Peyer's patch (tissue), 4 donors: ENCODE measurements around the gene TAF3.
"Not testable (repeated sequence)": the region's sequence is repeated elsewhere in the genome, so short reads cannot be mapped to it uniquely, and the experiment has no call there.

Experiments used
- POLR2A ChIP-seq, 2 donors: fragments of 450-650 bp; IDR thresholded peaks; one replicate each; pipeline ENCODE4 v1.5.1; 2017; ENCODE audit warnings: antibody characterized with exemption in 2 of 2, mild to moderate bottlenecking in 2 of 2, moderate library complexity in 2 of 2
- TF ChIP-seq, protein P1 (sequence below), 6 experiments: fragments of 450-650 bp in 4 of 6; fragments of 200-600 bp in 2 of 6; sonication (generic) in 1 of 6; IDR thresholded peaks; one replicate each; pipeline ENCODE4 v1.5.1; 2017 to 2019; ENCODE audit warnings: antibody characterized with exemption in 6 of 6, mild to moderate bottlenecking in 3 of 6, moderate library complexity in 1 of 6

GRCh38 chr10:7782194-7782593 lies 36.1 kb upstream of the TAF3 start:
- TF ChIP-seq, protein P1, sequence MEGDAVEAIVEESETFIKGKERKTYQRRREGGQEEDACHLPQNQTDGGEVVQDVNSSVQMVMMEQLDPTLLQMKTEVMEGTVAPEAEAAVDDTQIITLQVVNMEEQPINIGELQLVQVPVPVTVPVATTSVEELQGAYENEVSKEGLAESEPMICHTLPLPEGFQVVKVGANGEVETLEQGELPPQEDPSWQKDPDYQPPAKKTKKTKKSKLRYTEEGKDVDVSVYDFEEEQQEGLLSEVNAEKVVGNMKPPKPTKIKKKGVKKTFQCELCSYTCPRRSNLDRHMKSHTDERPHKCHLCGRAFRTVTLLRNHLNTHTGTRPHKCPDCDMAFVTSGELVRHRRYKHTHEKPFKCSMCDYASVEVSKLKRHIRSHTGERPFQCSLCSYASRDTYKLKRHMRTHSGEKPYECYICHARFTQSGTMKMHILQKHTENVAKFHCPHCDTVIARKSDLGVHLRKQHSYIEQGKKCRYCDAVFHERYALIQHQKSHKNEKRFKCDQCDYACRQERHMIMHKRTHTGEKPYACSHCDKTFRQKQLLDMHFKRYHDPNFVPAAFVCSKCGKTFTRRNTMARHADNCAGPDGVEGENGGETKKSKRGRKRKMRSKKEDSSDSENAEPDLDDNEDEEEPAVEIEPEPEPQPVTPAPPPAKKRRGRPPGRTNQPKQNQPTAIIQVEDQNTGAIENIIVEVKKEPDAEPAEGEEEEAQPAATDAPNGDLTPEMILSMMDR (IDR thresholded peaks at IDR 0.05) = not testable (repeated sequence)
- not testable (repeated sequence) for TF ChIP-seq POLR2A (IDR thresholded peaks at IDR 0.05)
